ENCODE measurements around the gene LPIN1.

- TF ChIP-seq EZH2 (IDR thresholded peaks at IDR 0.05; ENCODE audit: low read depth) (no peak), CTCF (conservative IDR thresholded peaks at IDR 0.05) (no peak)
These were observed 638 bp upstream of the LPIN1 start for GRCh38 chr2:11745613-11746375.

Measured in PC-9 (cell line).